Epithelial cell of prostate (primary cell): Measurements from ENCODE around the gene EML6.

Experiments used
- DNase-seq: peaks from one replicate; pipeline ENCODE4 v3.0.0-alpha.2; 2011; ENCODE audit warnings: low read depth, low spot score
- H3K27ac ChIP-seq: fragments of 450-650 bp; 2 replicates; pipeline ENCODE4 v1.5.1; 2017; ENCODE audit warnings: mild to moderate bottlenecking

EML6 gene

DNA sequence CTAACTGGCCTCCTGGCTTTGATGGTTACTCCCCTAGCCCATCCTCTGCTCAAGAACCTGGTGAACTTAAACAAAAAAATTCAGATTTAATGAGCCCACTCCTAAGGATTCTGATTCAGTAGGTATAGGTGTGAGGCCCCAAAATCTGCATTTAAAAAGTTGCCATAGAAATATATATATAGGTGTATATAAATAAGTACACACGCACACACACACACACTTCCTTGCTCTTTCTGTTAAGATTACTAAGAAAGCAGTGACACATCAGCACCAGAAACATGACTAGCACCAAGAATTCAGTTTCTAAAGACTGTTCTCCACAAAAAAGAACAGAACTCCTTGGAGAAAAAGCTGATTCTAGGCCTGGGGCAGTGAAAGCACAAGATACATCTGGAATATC is 17.8 kb downstream of the EML6 start:
- no peak overlapping the region for H3K27ac ChIP-seq
- peak; percentile 16 for DNase-seq

DNA sequence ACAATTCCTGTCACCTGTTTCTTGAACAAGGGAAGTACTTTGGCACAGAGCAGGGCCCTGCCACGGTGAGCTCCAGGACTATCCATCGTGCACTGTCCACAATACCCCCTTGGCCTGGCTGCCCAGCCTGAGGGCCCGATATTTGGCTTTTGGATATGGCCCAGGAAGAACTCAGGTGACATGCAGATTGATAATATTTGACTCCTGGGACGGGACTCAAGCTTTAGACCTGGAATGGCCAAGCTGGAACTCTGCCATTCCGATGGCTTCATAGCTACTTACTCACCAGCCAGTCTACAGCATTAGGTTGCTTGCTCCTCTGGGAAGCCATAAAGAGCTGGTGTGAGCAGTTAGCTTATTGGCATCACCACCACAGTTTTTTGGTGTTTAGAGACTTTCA is 26.6 kb downstream of the EML6 start:
- no peak for DNase-seq
- H3K27ac ChIP-seq: no peak overlapping the region

DNA sequence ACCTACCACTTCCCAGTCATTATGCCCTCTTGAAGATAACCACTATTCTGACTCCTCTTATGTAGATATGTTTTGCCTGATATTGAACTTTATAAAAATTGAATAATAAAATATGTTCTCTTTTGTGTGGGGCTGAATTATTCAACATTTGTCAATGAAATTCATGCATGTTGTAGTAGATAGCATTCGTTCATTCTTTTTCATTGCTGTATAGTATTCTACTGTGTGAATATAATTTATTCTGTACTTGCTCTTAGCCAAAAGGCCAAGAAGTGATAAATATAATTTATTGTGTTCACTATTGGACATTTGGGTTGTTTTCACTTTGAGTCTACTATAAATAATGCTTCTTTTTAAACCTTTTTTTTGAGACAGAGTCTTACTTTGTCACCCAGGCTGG is 29.0 kb downstream of the EML6 start:
- no peak for DNase-seq
- H3K27ac ChIP-seq: no peak overlapping the region

DNA sequence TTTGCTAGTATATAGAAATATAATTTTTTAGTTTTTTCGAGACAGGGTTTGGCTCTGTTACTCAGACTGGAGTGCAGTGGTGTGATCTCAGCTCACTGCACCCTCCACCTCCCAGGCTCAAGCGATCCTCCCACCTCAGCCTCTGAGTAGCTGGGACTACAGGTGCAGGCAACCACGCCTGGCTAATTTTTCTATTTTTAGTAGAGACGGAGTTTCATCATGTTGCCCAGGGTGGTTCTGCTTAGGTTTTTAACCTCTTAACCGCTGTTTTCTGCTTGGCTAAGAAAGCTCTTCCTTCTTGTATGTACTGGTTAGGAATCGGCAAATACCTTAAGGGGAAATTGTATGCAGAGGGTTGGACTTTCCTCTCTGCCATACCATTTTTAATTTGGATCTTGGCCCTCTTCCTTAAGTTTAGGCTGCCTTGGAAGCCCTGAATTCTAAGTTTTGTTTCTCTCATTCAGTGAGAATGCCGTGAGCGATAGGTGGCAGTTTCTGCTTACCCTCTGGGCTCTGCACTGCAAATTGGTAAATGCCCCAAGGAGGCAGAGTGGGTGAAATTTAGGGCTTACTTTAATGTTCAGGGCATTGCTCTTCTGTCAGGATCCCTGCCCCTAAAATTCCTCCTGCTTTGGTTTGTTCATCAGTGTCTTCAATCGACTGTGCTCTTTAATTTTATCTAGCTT is 32.3 kb downstream of the EML6 start:
- no peak overlapping the region for H3K27ac ChIP-seq
- DNase-seq: no peak

DNA sequence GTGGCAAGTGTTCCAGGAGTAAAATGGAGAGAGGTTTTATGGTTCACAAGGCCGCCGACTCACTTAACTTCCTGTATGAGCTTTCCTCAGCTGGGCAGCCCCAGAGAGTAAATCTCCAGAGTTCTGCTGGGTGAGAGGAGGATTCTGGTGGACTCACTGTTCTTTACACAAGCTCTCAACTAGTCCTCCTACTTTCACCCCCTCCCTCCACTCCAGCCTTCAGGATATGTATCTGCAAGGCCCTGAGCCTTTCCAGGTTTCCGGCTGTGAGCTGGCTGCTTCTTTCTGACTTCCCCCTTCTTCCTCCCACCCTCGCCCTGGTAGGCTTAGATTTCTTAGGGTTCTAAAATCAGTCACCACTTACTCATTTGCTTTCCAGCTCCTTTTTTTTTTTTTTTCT is 34.0 kb downstream of the EML6 start:
- H3K27ac ChIP-seq: peak overlapping the region; percentile 12
- no peak for DNase-seq

DNA sequence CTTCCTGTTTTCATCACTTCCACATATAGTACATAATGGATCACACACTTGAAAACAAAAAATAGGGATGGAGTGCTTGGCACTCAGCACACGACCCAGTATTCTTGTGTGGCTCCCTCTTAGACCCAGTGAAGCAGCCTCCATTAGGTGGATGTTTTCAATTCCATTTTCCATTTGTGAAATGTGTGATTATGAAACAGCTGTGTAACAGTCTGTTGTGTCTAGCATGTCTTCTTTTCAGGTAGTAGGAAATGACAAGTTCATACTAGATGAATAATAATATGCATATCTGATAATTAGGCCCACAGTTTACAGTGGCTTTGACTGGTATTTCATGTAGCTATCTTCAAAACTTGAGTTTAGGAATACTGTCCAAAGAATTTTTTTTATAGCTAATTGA is 35.5 kb downstream of the EML6 start:
- DNase-seq: no peak

DNA sequence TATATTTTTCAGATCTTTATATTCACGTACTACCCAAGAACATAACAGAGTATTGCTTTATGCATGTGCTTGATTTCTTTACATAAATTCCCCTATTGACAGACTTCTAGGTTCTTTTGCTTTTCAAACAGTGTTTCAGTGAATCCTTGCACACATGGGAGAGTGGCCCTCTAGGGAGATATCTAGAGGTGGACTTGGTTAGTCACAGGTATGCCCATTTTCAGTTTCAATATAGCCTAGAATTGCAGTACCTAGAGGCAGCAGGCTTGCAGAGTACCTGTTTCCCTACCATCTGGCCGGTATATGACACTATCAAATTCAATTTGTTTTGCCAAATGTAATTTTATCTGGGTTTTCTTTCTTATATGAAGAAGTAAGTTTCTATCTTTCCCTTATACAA is 36.8 kb downstream of the EML6 start:
- no peak for DNase-seq
- no peak overlapping the region for H3K27ac ChIP-seq

More for the DNA sequence above, 35.5 kb downstream of the EML6 start:
- peak overlapping the region; percentile 12 for H3K27ac ChIP-seq

DNA sequence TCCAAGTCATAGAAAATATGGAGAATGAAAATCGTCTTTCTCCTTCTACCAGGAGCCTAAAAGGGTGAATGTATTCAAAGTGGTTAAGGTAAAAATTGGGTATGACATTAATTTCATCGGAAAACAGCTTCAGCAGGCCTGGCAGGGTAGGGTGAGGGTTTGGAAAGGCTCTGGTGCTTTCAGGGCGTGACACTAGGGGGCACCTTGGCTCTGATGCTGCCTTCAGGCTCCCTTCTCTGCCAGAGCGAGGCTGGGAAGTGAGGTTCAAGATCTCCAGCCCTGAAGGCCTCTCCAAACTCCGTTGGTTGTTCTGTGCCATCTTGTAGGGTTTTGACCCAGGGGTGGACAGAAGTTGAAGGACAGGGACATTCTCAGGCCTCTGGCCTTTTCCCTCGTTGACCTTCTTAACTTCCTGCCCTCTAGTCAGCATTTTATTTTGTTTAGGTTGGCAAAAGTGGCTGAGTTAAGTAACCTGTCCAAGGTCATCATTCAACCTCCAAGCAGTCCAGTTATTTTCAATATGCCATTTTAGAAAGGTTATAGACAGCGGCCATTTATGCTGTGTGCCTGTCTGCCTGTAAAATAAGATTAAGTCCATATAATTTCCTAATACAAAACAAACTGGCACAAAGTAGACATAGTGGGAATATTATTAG is 40.3 kb downstream of the EML6 start:
- H3K27ac ChIP-seq: no peak overlapping the region
- no peak for DNase-seq

DNA sequence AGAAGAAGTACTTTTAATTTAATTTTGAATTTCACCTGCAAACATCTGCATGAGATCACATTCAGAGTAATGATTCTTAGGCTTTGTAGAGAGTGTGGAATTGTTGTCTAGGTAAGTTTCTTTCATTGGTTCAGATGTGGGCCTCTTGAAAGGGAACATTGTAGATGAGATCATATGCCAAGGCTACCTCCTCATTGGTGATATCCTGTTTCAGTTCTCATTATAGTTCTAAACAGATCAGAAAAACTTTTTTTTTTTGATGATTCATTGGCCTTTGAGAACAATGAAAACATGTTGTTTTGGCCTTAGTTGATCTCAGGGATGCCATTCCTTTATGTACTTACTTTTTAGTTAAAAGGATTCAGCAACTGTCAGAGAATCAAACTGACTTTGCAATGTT is 44.5 kb downstream of the EML6 start:
- peak; percentile 77 for DNase-seq
- H3K27ac ChIP-seq: peak overlapping the region; percentile 56

DNA sequence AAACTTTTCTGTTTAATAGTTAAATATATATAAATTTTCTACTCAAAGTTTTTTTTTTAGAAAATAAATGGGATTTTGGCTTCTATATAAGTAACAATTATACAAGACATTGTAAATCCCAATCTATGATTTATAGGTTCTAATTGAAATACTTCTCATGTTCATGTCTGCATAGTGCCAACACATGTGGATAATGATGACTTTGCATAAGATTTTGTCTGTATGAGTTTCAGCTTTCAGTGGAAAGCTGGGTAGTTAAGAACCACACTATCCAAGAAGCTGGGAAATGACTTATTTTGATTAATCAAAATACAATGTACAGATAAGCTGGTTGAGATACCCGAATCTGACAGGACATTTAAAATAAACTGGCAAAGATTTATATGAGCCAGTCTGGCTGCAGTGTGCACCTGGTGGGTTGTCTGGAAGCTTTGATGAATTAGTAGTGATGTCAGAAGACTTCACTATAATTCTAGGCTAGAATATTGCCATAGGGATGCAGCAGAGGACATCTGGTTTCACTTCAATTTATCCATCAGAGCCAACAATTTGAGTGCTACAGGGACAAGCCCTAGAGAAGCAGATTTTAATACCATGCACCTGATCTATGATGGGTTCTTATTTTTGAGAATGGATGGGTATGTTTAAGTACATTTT is 45.4 kb downstream of the EML6 start:
- no peak for DNase-seq
- H3K27ac ChIP-seq: peak overlapping the region; percentile 56

DNA sequence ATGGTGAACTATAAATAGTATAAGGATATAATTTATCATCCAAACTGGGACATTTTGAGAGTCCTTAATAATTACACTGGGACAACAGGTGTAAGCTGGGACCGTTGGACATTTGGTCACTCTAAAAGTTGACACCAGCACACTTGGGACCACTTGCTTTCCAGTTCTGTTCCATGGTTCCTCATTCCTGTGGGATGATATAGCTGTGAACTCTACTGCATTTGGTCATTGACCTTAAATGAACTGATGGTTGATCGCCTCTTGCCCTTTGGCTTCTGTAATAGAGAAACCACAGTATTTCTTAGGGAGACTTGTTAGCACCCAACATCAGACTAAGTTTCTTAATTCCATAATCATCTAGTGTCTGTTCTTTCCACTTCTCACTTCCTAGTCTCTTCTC is 46.7 kb downstream of the EML6 start:
- DNase-seq: no peak
- no peak overlapping the region for H3K27ac ChIP-seq

DNA sequence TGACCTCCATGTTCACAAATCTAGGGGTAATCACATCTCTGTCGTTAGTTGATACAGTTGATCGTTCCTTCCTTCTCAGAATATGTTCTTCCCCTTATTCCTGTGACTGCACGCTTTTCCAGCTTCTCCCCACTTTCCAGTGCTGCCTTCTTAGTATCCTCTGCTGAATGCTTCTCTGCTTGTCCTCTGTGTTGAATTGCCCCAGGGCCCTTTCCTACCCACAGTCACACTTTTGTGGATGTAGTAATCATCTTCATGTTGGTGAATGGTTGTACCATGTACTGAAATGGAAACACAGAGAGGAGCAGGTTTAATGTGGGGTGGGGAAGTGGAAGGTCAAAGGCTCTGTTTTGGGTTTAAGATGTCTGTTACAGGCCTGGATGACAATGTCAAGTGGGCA is 47.2 kb downstream of the EML6 start:
- no peak for DNase-seq
- H3K27ac ChIP-seq: peak overlapping the region; percentile 86

DNA sequence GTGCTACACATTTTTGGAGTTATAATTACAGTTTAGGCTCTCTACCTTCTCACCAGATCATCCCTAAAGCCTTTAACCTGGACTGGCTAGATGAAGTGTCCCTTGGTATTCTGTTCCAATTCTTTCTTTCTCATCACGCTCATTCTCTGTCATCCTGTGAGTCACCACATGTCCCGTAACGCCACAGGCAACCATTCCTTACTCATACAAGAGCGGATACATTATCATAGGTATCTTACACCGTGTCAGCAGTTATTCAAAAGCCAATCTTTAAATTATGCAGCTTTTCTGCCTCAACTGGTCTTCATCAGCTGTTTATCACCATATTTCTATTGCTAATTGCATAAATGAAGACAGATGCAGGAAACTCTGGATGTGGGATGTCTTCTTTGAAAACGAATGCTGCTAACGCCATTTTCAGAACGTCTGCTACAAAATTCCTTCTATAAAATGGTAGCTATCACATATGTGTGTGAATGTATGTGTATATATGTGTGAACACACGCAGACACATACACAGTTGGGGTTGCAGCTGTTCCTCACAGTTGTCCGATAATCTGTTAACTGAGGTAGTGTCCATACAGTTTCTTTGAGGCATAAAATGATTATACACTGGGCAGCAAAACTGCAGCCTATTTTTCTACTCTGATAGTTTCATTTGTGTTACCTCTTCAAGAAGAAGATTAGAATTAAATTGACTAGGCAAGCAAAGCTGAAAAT is 47.9 kb downstream of the EML6 start:
- peak overlapping the region; percentile 86 for H3K27ac ChIP-seq

DNA sequence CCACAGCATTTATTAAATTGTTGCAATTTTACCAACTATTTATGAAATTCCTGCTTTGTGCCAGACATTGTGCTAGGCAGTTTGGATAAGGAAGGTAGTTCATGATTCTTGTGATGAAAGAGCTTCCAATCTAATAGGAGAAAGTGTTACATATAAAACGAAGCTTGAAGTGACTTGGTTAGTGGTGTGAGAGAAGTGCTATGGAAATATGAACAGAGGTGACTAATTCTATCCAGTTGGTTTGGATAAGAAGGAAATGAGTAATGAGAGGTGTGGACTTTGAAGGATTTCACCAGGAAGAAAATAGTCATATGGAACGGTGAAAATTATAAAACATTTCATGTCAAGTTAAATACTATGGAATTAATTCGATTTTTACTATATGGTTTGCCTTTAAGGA is 48.6 kb downstream of the EML6 start:
- peak; percentile 55 for DNase-seq

More for the DNA sequence above, 47.9 kb downstream of the EML6 start:
- peak; percentile 39 for DNase-seq

DNA sequence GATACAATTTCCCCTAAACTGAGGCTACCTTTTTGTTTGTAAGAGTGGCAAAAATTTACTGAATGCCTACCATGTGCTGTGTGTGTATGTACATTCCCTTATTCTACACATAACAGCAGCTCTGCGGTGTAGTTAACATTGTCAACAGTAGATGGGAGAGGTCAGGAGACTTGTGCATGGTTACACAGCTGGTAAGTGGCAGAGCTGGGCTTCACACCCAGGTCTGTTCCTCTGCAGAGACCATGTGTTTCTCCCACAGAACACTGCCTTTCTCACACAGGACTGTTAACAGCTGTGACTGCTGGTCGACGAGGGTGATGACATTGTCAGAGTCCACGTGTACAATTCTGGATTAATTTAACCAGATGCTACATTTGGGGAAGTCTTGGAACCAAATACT is 49.1 kb downstream of the EML6 start:
- no peak for DNase-seq
- peak overlapping the region; percentile 86 for H3K27ac ChIP-seq

More for the DNA sequence above, 48.6 kb downstream of the EML6 start:
- peak overlapping the region; percentile 86 for H3K27ac ChIP-seq

DNA sequence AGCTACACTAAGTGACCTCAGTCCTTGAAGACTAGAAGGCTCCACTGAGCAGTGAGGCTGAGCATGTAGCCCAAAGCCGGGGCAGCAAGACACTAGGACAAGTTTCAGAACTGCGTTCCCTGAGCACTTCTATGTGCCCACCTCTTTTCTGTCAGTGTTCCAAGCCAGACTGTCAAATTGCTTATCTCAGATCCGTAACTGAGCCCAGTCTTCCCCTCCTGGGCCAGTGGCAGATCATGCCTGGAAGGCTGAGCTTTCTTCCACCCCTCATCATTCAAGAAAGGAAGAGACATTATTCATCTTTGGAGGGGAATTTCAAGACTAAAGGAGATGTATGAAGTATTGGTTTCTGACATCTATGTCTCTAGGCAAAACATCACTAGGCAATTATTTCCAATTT is 49.8 kb downstream of the EML6 start:
- H3K27ac ChIP-seq: peak overlapping the region; percentile 86
- no peak for DNase-seq

DNA sequence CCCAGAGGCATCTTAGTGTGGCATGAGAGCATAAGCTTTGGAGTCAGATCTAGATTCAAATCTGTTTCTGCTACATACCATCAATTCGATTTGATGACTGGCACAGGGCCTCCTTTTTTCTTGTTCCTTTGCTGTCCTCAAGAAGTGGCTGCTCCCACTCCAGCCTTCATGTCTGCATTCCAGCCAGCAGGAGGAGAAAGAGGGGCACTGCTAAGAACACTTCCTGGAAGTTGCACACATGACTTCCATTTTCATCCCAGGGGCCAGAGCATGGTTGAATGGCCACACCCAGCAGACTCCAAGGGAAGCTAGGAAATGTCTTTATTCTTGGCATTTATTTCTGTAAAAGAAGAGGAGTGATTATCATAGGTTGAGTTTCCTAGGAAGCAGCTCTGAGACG is 50.4 kb downstream of the EML6 start:
- no peak for DNase-seq
- no peak overlapping the region for H3K27ac ChIP-seq

DNA sequence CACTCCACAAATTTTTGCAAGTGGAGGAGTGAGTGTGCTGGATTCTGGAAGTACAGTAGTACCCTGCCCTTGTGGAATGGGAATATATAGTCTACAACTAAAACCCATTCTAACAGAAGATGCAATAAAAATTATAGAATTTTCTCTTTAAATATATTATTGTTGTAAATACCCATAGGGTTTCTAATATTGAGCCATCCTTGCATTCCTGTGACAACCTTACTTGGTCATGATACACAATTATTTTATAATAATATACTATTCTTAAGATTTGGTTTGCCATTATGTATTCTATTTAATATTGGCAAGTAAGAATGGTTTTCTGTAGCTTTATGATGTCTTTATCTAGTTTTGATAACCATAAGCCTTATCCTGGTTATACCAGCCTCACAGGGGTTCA is 52.2 kb downstream of the EML6 start:
- H3K27ac ChIP-seq: no peak overlapping the region
- DNase-seq: no peak

DNA sequence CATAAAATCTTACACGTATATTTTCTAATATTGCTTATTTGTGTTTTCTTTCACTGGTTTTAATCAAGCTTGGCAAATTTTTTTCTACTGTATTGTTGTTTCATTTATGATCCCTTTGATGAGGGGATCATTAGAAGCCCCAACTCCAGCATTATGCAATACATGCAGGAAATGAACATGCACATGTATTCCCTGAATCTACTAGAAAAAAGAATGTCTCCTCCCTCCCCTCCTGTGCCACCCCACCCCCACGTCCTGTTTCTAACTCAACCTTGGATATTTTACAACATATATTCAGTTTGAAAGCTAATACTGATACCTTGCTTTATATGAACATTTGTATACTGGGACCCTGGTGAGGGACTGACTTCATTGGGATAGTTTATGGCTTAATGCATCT is 53.0 kb downstream of the EML6 start:
- no peak overlapping the region for H3K27ac ChIP-seq

DNA sequence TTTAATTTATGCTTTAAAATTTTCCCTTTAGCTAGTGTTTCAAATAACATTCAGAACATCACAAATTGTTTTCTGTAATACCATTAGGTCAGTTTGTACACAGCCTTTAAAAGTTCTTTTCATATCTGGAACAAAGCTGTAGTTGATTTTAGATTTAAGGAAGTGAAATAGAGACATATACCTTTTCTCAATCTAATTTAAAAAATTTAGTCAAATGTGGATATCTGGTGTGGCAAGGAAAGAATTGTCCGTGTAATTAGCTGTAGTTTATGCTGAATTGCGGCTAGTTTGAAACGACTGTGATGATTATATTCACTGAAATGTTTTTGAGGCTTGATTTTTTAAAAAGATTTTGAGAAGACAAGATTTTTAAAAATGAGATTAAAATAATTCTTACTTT is 59.9 kb downstream of the EML6 start:
- no peak for DNase-seq
- no peak overlapping the region for H3K27ac ChIP-seq

More for the DNA sequence above, 53.0 kb downstream of the EML6 start:
- DNase-seq: no peak

DNA sequence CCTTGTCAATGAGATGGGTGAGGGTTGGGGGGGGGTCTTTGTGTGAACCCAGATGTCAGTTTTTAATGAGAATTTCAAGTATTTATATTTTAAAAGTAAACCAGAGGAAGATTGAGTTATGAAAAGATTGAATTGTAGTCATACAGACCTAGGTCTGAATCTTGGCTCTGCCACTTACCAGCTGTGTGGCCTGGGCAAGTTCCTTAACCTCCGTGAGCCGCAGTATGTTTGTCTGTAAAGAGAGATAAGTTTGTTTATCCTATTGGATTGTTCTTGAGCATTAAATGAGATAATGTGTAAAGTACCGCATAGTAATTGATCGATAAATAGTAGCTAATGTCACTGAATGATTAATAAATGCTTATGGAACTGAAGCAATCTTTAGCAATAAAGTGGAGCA is 63.8 kb downstream of the EML6 start:
- H3K27ac ChIP-seq: no peak overlapping the region
- no peak for DNase-seq
